Measurements from ENCODE around the gene MOB1B.

DNA sequence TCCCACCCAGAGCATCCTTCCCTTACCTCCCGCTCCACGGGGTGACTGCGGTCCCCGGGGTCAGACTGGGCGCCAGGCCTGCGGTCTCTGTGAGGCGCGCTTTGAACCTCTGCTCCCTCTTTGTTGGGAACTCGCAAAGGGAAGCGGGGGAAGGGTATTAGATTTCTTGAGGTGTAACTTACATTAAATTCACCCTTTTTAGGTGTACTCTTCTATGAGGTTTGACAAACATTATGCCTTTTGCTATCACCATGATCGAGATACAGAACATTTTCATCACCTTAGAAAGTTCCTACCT, 91.8 kb downstream of the MOB1B start:
- TF ChIP-seq, protein P1, sequence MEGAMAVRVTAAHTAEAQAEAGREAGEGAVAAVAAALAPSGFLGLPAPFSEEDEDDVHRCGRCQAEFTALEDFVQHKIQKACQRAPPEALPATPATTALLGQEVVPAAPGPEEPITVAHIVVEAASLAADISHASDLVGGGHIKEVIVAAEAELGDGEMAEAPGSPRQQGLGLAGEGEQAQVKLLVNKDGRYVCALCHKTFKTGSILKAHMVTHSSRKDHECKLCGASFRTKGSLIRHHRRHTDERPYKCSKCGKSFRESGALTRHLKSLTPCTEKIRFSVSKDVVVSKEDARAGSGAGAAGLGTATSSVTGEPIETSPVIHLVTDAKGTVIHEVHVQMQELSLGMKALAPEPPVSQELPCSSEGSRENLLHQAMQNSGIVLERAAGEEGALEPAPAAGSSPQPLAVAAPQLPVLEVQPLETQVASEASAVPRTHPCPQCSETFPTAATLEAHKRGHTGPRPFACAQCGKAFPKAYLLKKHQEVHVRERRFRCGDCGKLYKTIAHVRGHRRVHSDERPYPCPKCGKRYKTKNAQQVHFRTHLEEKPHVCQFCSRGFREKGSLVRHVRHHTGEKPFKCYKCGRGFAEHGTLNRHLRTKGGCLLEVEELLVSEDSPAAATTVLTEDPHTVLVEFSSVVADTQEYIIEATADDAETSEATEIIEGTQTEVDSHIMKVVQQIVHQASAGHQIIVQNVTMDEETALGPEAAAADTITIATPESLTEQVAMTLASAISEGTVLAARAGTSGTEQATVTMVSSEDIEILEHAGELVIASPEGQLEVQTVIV (IDR thresholded peaks at IDR 0.05; ENCODE audit: borderline replicate concordance, partially characterized antibody): no peak
- TF ChIP-seq REST (IDR thresholded peaks at IDR 0.05; ENCODE audit: low read depth, low read length) (no peak), POLR2A (IDR thresholded peaks at IDR 0.05; ENCODE audit: low read depth, low read length) (no peak), SIN3A (IDR thresholded peaks at IDR 0.05; ENCODE audit: low read depth, low read length) (no peak), RAD21 (IDR thresholded peaks at IDR 0.05; ENCODE audit: insufficient read depth, low read depth, low read length) (no peak), IRF3 (IDR thresholded peaks at IDR 0.05) (no peak), MYC (IDR thresholded peaks at IDR 0.05; ENCODE audit: insufficient read depth, insufficient read length, insufficient replicate concordance, low read length, severe bottlenecking) (no peak), POLR2AphosphoS5 (IDR thresholded peaks at IDR 0.05; ENCODE audit: low read length) (no peak), CHD2 (IDR thresholded peaks at IDR 0.05; ENCODE audit: borderline replicate concordance, low read depth, low read length) (no peak), CHD1 (IDR thresholded peaks at IDR 0.05; ENCODE audit: low read depth, low read length) (no peak)
- TF ChIP-seq, protein P2, sequence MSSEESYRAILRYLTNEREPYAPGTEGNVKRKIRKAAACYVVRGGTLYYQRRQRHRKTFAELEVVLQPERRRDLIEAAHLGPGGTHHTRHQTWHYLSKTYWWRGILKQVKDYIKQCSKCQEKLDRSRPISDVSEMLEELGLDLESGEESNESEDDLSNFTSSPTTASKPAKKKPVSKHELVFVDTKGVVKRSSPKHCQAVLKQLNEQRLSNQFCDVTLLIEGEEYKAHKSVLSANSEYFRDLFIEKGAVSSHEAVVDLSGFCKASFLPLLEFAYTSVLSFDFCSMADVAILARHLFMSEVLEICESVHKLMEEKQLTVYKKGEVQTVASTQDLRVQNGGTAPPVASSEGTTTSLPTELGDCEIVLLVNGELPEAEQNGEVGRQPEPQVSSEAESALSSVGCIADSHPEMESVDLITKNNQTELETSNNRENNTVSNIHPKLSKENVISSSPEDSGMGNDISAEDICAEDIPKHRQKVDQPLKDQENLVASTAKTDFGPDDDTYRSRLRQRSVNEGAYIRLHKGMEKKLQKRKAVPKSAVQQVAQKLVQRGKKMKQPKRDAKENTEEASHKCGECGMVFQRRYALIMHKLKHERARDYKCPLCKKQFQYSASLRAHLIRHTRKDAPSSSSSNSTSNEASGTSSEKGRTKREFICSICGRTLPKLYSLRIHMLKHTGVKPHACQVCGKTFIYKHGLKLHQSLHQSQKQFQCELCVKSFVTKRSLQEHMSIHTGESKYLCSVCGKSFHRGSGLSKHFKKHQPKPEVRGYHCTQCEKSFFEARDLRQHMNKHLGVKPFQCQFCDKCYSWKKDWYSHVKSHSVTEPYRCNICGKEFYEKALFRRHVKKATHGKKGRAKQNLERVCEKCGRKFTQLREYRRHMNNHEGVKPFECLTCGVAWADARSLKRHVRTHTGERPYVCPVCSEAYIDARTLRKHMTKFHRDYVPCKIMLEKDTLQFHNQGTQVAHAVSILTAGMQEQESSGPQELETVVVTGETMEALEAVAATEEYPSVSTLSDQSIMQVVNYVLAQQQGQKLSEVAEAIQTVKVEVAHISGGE (CRISPR knock-in tag; IDR thresholded peaks at IDR 0.05): no peak
- TF ChIP-seq, protein P3, sequence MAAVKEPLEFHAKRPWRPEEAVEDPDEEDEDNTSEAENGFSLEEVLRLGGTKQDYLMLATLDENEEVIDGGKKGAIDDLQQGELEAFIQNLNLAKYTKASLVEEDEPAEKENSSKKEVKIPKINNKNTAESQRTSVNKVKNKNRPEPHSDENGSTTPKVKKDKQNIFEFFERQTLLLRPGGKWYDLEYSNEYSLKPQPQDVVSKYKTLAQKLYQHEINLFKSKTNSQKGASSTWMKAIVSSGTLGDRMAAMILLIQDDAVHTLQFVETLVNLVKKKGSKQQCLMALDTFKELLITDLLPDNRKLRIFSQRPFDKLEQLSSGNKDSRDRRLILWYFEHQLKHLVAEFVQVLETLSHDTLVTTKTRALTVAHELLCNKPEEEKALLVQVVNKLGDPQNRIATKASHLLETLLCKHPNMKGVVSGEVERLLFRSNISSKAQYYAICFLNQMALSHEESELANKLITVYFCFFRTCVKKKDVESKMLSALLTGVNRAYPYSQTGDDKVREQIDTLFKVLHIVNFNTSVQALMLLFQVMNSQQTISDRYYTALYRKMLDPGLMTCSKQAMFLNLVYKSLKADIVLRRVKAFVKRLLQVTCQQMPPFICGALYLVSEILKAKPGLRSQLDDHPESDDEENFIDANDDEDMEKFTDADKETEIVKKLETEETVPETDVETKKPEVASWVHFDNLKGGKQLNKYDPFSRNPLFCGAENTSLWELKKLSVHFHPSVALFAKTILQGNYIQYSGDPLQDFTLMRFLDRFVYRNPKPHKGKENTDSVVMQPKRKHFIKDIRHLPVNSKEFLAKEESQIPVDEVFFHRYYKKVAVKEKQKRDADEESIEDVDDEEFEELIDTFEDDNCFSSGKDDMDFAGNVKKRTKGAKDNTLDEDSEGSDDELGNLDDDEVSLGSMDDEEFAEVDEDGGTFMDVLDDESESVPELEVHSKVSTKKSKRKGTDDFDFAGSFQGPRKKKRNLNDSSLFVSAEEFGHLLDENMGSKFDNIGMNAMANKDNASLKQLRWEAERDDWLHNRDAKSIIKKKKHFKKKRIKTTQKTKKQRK (IDR thresholded peaks at IDR 0.05; ENCODE audit: low read depth, low read length): no peak
- TF ChIP-seq, protein P4, sequence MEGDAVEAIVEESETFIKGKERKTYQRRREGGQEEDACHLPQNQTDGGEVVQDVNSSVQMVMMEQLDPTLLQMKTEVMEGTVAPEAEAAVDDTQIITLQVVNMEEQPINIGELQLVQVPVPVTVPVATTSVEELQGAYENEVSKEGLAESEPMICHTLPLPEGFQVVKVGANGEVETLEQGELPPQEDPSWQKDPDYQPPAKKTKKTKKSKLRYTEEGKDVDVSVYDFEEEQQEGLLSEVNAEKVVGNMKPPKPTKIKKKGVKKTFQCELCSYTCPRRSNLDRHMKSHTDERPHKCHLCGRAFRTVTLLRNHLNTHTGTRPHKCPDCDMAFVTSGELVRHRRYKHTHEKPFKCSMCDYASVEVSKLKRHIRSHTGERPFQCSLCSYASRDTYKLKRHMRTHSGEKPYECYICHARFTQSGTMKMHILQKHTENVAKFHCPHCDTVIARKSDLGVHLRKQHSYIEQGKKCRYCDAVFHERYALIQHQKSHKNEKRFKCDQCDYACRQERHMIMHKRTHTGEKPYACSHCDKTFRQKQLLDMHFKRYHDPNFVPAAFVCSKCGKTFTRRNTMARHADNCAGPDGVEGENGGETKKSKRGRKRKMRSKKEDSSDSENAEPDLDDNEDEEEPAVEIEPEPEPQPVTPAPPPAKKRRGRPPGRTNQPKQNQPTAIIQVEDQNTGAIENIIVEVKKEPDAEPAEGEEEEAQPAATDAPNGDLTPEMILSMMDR (IDR thresholded peaks at IDR 0.05 in 2 of 3, conservative IDR thresholded peaks at IDR 0.05 in 1 of 3; ENCODE audit: control insufficient read depth in 2 of 3, extremely low read depth in 1 of 3, insufficient read depth in 1 of 3, low read depth in 3 of 3, low read length in 3 of 3): no peak
- TF ChIP-seq, protein P5, sequence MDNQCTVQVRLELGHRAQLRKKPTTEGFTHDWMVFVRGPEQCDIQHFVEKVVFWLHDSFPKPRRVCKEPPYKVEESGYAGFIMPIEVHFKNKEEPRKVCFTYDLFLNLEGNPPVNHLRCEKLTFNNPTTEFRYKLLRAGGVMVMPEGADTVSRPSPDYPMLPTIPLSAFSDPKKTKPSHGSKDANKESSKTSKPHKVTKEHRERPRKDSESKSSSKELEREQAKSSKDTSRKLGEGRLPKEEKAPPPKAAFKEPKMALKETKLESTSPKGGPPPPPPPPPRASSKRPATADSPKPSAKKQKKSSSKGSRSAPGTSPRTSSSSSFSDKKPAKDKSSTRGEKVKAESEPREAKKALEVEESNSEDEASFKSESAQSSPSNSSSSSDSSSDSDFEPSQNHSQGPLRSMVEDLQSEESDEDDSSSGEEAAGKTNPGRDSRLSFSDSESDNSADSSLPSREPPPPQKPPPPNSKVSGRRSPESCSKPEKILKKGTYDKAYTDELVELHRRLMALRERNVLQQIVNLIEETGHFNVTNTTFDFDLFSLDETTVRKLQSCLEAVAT (IDR thresholded peaks at IDR 0.05): no peak
